Measurements from ENCODE around the gene NDUFB11. TPM values are rescaled to one million over a fixed set of nuclear protein-coding genes. Genes with fewer than 3 reads are reported as not detected.
A peak's percentile ranks its signal among the peaks of the same experiment; 100 is the strongest.

Gene NDUFB11
- total and polyA plus RNA-seq, 9 of the 15 experiments (the other 6 are each of a cell fraction or from before 2014, with no cell fraction given) = 20.9 to 269 (median 86.8) TPM

GRCh38 chrX:47144626-47145394 is at the start of gene NDUFB11, which contains the start of gene RBM10 (continued):
- TF ChIP-seq, protein P1, sequence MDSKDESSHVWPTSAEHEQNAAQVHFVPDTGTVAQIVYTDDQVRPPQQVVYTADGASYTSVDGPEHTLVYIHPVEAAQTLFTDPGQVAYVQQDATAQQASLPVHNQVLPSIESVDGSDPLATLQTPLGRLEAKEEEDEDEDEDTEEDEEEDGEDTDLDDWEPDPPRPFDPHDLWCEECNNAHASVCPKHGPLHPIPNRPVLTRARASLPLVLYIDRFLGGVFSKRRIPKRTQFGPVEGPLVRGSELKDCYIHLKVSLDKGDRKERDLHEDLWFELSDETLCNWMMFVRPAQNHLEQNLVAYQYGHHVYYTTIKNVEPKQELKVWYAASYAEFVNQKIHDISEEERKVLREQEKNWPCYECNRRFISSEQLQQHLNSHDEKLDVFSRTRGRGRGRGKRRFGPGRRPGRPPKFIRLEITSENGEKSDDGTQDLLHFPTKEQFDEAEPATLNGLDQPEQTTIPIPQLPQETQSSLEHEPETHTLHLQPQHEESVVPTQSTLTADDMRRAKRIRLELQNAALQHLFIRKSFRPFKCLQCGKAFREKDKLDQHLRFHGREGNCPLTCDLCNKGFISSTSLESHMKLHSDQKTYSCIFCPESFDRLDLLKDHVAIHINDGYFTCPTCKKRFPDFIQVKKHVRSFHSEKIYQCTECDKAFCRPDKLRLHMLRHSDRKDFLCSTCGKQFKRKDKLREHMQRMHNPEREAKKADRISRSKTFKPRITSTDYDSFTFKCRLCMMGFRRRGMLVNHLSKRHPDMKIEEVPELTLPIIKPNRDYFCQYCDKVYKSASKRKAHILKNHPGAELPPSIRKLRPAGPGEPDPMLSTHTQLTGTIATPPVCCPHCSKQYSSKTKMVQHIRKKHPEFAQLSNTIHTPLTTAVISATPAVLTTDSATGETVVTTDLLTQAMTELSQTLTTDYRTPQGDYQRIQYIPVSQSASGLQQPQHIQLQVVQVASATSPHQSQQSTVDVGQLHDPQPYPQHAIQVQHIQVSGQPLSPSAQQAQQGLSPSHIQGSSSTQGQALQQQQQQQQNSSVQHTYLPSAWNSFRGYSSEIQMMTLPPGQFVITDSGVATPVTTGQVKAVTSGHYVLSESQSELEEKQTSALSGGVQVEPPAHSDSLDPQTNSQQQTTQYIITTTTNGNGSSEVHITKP (IDR thresholded peaks at IDR 0.05; ENCODE audit: partially characterized antibody) = peak; percentile 90
- TF ChIP-seq, protein P2, sequence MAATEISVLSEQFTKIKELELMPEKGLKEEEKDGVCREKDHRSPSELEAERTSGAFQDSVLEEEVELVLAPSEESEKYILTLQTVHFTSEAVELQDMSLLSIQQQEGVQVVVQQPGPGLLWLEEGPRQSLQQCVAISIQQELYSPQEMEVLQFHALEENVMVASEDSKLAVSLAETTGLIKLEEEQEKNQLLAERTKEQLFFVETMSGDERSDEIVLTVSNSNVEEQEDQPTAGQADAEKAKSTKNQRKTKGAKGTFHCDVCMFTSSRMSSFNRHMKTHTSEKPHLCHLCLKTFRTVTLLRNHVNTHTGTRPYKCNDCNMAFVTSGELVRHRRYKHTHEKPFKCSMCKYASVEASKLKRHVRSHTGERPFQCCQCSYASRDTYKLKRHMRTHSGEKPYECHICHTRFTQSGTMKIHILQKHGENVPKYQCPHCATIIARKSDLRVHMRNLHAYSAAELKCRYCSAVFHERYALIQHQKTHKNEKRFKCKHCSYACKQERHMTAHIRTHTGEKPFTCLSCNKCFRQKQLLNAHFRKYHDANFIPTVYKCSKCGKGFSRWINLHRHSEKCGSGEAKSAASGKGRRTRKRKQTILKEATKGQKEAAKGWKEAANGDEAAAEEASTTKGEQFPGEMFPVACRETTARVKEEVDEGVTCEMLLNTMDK (IDR thresholded peaks at IDR 0.05; ENCODE audit: borderline replicate concordance, insufficient read depth, low read depth, low read length, poor library complexity, severe bottlenecking) = peak; percentile 91
- TF ChIP-seq SUPT5H (IDR thresholded peaks at IDR 0.05) (peak; percentile 84), FUS (optimal IDR thresholded peaks at IDR 0.05; ENCODE audit: low read depth, low read length) (no peak), SP1 (CRISPR knock-in tag; IDR thresholded peaks at IDR 0.05) (peak; percentile 90), ZNF644 (tag; IDR thresholded peaks at IDR 0.05; ENCODE audit: low read depth) (no peak), HSF4 (CRISPR knock-in tag; IDR thresholded peaks at IDR 0.05; ENCODE audit: borderline replicate concordance) (no peak), GMEB1 (CRISPR knock-in tag; IDR thresholded peaks at IDR 0.05) (no peak), RBFOX2 (IDR thresholded peaks at IDR 0.05; ENCODE audit: low read depth, low read length) (peak; percentile 96), TEAD2 (tag; IDR thresholded peaks at IDR 0.05) (no peak), STAT5B (CRISPR knock-in tag; IDR thresholded peaks at IDR 0.05) (no peak), MEF2D (tag; conservative IDR thresholded peaks at IDR 0.05; ENCODE audit: low read depth) (no peak; the same call in 1 of the 2 replicates), ILF3 (IDR thresholded peaks at IDR 0.05; ENCODE audit: borderline replicate concordance) (no peak), CHCHD3 (CRISPR knock-in tag; IDR thresholded peaks at IDR 0.05) (no peak), CREB3 (tag; conservative IDR thresholded peaks at IDR 0.05; ENCODE audit: low read depth) (no peak), MED1 (CRISPR knock-in tag; IDR thresholded peaks at IDR 0.05; ENCODE audit: borderline replicate concordance) (no peak), ZNF121 (CRISPR knock-in tag; conservative IDR thresholded peaks at IDR 0.05) (no peak), MCM5 (IDR thresholded peaks at IDR 0.05; ENCODE audit: low read depth) (no peak), MAFK (IDR thresholded peaks at IDR 0.05; ENCODE audit: low read length) (no peak), BRF1 (IDR thresholded peaks at IDR 0.05; ENCODE audit: borderline replicate concordance, extremely low read depth, insufficient read length) (no peak)
